ENCODE results near the gene DMBT1. TPM values are rescaled to one million over a fixed set of nuclear protein-coding genes. Genes with fewer than 3 reads are reported as not detected.

The DMBT1 gene
- total RNA-seq, 1 donor from 2014 or later: 6.5 TPM

- no peak for DNase-seq (ENCODE audit: extremely low spot score, unreplicated experiment)
- Mint-ChIP-seq H3K9me3 (no peaks in the 10 kb centered on the region), H3K4me3 (no peak overlapping the region), H3K4me1 (ENCODE audit: unreplicated experiment) (no peaks in the 10 kb centered on the region), H3K27me3 (peaks cover 13% of the 10 kb centered on the region), H3K27ac (no peak overlapping the region), H3K36me3 (no peaks in the 10 kb centered on the region)
- no peak for TF ChIP-seq CTCF (conservative IDR thresholded peaks at IDR 0.05)
Measured at GRCh38 chr10:122546242-122546641, 14.3 kb upstream of the DMBT1 start.

- DNase-seq (ENCODE audit: extremely low spot score, unreplicated experiment): no peak
- Mint-ChIP-seq H3K4me1 (ENCODE audit: unreplicated experiment) (no peaks in the 10 kb centered on the region), H3K36me3 (no peaks in the 10 kb centered on the region), H3K27me3 (peaks cover 4% of the 10 kb centered on the region), H3K4me3 (no peak overlapping the region), H3K27ac (no peak overlapping the region), H3K9me3 (no peaks in the 10 kb centered on the region)
- TF ChIP-seq CTCF (conservative IDR thresholded peaks at IDR 0.05): no peak
Measured at GRCh38 chr10:122548407-122549085, 12.0 kb upstream of the DMBT1 start.

DNA sequence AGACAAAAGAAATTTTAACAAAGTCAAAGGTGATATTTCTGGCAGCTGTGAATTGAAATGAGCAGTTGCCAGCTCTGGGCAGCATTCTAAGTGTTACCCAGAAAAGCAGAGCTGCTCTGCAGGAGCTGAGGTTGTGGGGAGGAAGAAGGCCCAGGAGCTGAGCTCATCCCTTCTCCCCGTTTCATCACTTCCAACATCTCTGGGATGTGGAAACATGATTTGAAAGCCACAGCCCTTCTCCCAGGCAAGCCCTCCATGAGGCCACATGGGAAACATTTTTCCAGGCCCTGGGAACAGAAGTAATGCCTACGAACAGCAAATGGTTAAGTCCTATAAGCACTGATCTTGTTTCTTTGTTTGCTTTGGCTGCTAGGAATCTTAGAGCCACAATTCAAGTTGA, 10.9 kb upstream of the DMBT1 start:
- Mint-ChIP-seq H3K9me3 (no peaks in the 10 kb centered on the region), H3K36me3 (no peaks in the 10 kb centered on the region), H3K4me3 (no peak overlapping the region), H3K27me3 (peaks cover 3% of the 10 kb centered on the region), H3K27ac (no peak overlapping the region), H3K4me1 (ENCODE audit: unreplicated experiment) (no peaks in the 10 kb centered on the region)
- DNase-seq (ENCODE audit: extremely low spot score, unreplicated experiment): no peak
- TF ChIP-seq CTCF (conservative IDR thresholded peaks at IDR 0.05): no peak

- Mint-ChIP-seq H3K36me3 (no peaks in the 10 kb centered on the region), H3K9me3 (no peaks in the 10 kb centered on the region), H3K27ac (no peak overlapping the region), H3K27me3 (peaks cover 3% of the 10 kb centered on the region), H3K4me3 (no peak overlapping the region), H3K4me1 (ENCODE audit: unreplicated experiment) (no peaks in the 10 kb centered on the region)
- TF ChIP-seq CTCF (conservative IDR thresholded peaks at IDR 0.05): no peak
- no peak for DNase-seq (ENCODE audit: extremely low spot score, unreplicated experiment)
Measured at GRCh38 chr10:122550427-122550826, 10.1 kb upstream of the DMBT1 start.

GRCh38 chr10:122550983-122551382, 9.6 kb upstream of the DMBT1 start:
- Mint-ChIP-seq H3K9me3 (no peaks in the 10 kb centered on the region), H3K27me3 (peaks cover 3% of the 10 kb centered on the region), H3K36me3 (no peaks in the 10 kb centered on the region), H3K27ac (no peak overlapping the region), H3K4me1 (ENCODE audit: unreplicated experiment) (no peaks in the 10 kb centered on the region), H3K4me3 (no peak overlapping the region)
- no peak for DNase-seq (ENCODE audit: extremely low spot score, unreplicated experiment)
- no peak for TF ChIP-seq CTCF (conservative IDR thresholded peaks at IDR 0.05)
